Fibroblast of villous mesenchyme (primary cell): ENCODE data around the gene USP6NL. TPM values are rescaled to one million over a fixed set of nuclear protein-coding genes. Genes with fewer than 3 reads are reported as not detected.

ENCODE experiments used
- DNase-seq: peaks from one replicate; pipeline ENCODE4 v3.0.0-alpha.2; 2010; ENCODE audit warnings: low read depth
- H3K4me3 ChIP-seq: 2 replicates; pipeline ENCODE4 v1.5.1; 2011; ENCODE audit warnings: low read depth, mild to moderate bottlenecking, low read length
- CTCF ChIP-seq: IDR thresholded peaks from 2 replicates; pipeline ENCODE4 v1.5.1; 2012; ENCODE audit warnings: low read depth, mild to moderate bottlenecking, low read length; ENCODE audit not compliant: insufficient read depth
- total RNA-seq: library from RNA; depleted of rRNA; stranded (reverse); fragments of >200 nt; gene quantifications from 2 replicates; pipeline ENCODE4 v1.2.3, GENCODE V29; 2012

The USP6NL gene
- total RNA-seq, 1 donor, result 12.5 TPM

DNA sequence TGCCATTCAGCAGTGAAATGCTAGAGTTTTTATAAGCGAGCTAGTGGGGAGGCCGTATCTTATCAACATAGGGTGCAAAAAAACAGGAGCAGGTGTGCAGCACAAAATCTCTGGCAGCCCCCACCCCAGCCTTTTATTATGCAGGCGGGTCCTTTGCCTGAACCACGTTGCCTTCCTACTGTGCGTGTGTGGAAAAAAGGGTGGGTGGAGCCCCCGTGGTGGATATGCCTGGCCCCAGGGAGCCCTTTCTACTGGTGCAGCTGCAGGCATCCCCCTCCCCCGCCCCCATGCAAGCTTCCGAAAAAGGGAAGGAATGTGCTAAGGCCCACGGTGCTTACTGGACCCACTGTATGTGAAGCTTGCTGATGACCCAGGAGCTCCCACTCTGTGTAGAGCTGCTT lies 175.9 kb downstream of the USP6NL start:
- DNase-seq, result no peak
- TF ChIP-seq CTCF, result no peak
- no peak overlapping the region for H3K4me3 ChIP-seq

DNA sequence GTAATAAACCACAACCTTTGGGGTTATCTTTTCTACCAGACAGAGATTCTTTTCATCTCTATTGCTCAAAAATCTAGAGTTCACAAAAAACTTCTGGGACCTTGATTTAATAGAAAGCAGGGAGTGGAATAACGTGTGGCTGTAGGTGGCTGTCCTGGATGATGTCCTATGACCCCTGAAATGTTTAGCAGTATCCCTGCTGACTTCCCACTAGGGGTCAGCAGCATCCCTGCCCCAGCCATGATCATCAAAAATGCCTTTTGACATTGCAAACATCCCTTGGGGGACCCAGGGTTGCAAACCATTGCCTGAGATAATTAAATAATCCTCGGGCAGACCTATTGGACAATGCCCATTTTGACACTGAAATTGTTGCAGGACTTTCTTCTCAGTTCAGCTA lies 177.1 kb downstream of the USP6NL start:
- H3K4me3 ChIP-seq, result no peak overlapping the region
- no peak for DNase-seq
- TF ChIP-seq CTCF, result peak; percentile 34

DNA sequence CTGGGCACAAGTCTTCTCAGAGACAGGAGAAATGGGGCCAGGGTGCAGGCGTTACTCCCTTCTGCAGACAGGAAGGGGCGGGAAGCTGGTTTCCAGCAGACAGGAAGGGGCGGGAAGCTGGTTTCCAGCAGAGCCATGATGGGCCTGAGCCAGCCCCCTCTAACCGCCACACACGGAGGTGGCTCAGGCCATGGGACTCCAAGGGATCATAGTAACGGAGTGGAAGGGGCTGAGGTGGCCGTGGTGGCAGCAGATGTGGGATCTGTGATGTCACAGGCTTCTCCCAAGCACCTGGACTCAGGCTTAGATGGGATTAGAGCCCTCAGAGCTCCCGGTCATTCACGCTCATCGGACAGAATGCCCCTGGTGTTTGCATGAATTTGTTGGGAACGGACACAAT lies 177.8 kb downstream of the USP6NL start:
- no peak for TF ChIP-seq CTCF
- H3K4me3 ChIP-seq, result no peak overlapping the region
- no peak for DNase-seq

GRCh38 chr10:11431216-11431555 lies 180.3 kb downstream of the USP6NL start:
- H3K4me3 ChIP-seq, result no peak overlapping the region
- TF ChIP-seq CTCF, result no peak
- no peak for DNase-seq

DNA sequence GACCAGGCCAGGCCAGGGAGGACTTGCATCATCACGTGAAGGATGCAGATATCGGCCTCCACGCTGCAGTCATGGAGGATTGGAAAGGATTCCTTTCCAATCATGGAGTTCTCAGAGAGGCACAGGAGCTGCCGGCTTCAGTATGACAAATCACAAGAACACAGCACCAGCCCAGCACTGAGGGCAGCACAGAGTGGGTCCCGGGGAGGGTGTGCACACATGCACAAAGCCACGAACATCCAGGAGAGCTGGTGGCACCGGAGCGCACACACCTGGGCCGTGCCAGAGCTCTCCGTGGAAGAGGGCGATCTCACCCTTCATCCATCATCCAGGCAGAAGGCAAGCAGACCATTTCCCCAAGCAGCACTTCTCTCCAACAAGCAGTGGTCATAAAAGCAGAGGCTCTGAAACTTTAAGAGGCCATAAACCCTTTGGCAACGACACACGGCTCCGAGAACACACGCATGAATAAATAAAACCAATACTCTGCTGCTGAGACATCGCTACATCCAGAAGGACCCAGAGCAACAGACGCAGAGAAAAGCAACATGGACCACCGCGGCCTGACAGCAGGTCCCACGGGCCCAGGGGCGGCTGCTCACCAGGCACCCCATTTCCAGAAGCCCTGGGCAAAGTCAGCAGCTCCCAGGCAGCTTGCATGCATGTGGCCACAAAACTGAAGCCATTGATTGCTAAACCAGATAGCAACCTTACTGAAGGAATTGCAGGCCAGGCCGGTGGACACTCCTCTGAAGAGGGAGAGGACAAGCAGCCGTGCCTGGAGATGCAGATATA lies 180.8 kb downstream of the USP6NL start:
- H3K4me3 ChIP-seq, result no peak overlapping the region
- no peak for TF ChIP-seq CTCF
- no peak for DNase-seq

- DNase-seq, result no peak
- no peak overlapping the region for H3K4me3 ChIP-seq
- no peak for TF ChIP-seq CTCF
These were observed 181.9 kb downstream of the USP6NL start for GRCh38 chr10:11429439-11430052.
